H54 (cell line): Measurements from ENCODE around the gene SNX32.

Experiments used
- DNase-seq: peaks from one replicate; pipeline ENCODE4 v3.0.0; 2011; ENCODE audit warnings: low spot score, mixed read lengths; ENCODE audit not compliant: insufficient read length
- FAIRE-seq: peaks from 3 replicates; lab custom pipeline; 2011; peaks lifted over from hg19 to GRCh38; lab: Jason Lieb, UNC
- POLR2A ChIP-seq: IDR thresholded peaks from 2 replicates; pipeline ENCODE4 v1.6.1; 2011; ENCODE audit warnings: low read depth, mild to moderate bottlenecking, low read length

SNX32 gene

GRCh38 chr11:65883058-65883761 is 49.4 kb downstream of the SNX32 start:
- no peak for DNase-seq
- FAIRE-seq = no peak
- no peak for TF ChIP-seq POLR2A

DNA sequence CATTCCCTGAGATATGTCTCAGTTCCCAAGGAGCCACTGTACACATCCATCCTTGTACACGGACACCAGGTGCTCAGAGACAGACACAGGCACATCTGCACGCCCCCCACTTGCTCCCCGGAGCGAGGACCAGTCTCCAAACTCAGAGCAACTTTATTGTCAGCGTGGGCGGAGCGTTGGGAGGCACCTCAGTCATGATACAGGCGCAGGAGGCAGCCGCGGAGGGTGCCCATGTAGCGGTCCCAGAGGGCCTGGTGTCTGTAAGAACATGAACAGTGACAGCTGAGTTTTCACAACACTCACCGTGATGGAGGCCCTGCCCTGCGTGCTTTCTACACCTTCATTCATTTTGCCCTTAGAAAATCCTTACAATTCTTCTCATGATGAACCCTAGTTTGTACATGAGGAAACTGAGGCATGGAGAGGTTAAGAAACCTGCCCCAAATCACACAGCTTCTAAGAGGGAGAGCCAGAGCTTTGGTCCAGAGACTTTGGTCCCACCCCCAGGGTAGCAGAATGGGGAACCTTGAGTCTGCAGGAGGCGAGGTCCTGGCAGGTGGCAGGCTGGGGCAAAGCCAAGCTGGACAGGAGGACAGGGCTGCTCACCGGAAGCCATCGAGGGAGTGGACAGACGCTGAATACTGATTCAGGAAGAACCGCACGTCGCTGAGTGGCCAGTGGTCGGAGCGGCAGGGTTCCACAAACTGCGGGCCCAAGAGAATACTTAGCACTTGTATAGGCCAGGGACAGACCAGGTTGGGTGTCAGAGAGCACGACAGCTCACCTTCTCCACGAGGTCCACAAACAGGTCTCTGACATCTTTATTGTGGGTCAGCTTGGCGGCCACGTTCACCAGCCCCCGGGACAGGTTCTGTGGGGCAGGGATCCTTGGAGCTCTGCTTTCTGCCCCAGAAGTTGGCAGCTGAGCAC is 50.3 kb downstream of the SNX32 start:
- no peak for TF ChIP-seq POLR2A
- FAIRE-seq = no peak
- DNase-seq = no peak

DNA sequence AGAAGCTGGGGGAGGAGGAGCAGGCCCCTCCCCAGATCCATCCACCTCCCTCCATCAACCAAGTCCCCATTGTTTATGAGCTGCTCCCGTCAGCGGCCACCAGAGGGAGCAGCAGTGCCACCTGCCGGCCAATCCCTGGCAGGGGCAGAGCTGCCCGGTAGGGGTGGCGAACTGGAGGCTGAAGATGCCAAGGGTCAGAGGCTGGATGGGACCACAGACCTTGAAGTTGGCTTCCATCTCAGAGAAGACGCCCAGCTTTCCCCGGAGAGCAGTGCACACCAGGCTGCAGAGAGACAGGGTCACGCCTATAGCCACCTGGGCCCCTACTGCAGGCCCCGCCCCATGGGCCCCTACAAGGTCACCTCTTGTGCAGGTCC is 50.9 kb downstream of the SNX32 start:
- FAIRE-seq (no peak), DNase-seq (peak; percentile 77)
- no peak for TF ChIP-seq POLR2A

DNA sequence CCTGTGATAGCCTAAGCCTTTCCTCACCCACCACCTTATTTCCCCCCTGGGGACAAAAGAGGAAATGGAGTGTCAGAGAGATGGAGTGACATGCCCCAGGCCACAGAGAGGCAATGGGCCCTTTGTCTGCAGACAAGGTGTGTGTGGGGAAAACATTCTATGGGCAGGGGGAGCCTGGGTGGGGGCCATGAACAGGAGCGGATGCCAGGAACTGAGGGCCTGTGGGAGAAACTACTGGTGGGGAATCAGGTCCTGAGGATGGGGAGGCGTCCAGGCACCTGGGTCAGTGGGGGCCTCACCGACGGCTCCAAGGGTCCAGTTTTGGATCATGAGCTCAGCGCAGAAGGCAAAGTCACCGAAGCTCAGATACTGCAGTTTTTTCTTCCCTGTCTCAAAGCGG is 51.5 kb downstream of the SNX32 start:
- FAIRE-seq = no peak
- no peak for DNase-seq
- no peak for TF ChIP-seq POLR2A

DNA sequence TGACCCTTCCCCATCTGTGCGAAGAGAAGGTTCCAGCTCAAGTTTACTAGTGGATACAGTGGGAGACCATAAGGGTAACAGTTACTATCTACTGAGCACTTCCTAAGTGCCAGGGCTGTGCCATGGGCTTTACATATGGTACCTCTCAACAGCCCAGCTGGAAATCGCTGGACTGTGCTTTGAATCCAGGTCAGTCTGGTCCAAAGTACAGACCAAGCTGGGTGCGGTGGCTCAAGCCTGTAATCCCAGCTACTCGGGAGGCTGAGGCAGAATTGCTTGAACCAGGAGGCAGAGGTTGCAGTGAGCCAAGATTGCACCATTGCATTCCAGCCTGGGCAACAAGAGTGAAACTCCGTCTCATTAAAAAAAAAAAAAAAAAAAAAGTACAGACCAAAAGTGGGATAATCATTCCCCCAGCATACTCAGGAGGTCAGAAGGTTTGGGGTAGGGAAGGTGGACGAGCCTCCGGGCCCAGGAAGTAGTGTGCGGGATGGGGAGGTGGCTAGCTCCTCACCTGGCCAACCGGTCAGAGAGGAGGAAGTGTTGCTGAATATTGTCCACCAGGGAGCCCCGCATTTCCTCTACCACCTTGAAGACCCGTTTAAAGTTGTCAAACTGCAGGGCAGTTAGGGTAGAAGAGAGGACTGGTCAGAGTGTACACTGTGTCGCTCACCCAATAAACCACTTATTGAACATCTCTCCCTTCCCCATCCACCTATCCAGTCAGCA is 52.2 kb downstream of the SNX32 start:
- FAIRE-seq (no peak), DNase-seq (no peak)
- no peak for TF ChIP-seq POLR2A

DNA sequence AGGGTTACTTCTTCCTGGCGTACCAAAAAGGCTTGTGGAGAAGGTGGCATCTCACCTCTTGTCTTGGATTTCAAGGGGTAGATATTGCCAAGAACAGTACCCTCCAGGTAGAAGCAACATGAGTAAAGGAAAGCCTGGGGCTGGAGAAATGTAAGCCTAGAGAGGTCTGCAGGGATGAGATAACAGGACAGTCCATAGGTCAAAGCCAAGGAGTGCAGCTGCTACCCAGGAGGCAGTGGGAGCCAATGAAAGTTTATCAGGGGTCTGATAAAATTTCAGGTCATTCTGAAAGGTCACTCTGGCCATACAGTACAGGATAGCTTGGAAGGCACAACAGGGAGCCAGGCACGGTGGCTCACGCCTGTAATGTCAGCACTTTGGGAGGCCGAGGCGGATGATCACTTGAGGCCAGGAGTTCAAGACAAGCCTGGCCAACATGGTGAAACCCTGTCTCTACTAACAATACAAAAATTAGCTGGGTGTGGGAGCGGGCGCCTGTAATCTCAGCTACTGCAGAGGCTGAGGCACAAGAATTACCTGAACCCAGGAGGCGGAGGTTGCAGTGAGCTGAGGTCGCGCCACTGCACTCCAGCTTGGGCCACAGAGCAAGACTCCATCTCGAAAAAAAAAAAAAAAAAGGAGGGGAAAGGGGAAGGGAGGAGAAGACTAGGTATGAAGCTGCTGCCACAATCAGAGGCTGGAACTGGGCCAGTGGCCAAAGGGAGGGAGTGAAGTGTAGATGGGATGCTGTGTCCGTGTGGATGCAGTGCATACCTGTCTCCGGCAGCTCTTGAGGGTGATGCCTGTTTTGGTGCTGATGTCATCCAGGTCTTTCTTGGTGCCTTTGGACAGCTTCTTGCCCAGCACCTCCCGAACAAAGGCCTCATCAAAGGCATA is 53.3 kb downstream of the SNX32 start:
- no peak for TF ChIP-seq POLR2A
- FAIRE-seq (no peak), DNase-seq (no peak)

- no peak for TF ChIP-seq POLR2A
- DNase-seq (no peak), FAIRE-seq (no peak)
Measured at GRCh38 chr11:65887723-65888162, 54.0 kb downstream of the SNX32 start.

DNA sequence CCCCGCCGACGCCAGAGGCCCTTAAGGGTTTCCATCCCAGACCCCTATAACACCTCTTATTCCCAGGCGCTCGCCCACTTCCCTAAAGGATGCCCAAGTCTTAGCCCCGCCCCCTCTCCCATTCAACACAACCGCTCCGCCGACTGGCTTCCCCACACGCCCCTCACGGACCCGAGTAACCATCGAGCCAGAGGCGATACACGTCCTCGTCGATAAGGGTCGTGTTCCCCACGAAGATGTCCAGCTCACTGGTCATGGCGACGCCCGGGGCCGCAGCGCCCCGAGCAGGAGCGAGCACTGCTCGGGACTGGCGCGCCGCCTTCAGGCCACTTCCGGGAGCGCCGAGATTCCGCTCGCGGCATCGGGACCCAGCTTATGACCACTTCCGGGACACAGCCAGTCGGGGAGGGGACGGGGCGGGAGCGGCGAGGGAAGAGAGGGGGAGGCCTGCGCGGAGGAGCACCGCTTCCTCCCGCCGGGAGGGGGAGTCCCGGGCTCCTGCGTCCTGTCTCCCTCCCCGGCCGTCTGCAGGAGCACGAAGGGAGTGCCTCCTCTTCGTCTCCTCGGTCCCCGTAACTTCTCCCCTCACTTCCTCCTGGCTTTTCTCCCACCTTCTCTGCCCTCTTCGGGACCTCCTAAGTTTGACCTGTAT is 54.5 kb downstream of the SNX32 start, which contains the start of gene FIBP:
FIBP (minus strand) TSS at position 309 of the 652 bp plus-strand sequence; CDS start at position 256, 53 bp downstream.
- DNase-seq (peak; percentile 87), FAIRE-seq (no peak)
- TF ChIP-seq POLR2A = peak; percentile 69

- FAIRE-seq (no peak), DNase-seq (peak; percentile 71)
- TF ChIP-seq POLR2A = peak; percentile 97
Measured at GRCh38 chr11:65890324-65891218, 56.8 kb downstream of the SNX32 start, which contains the start of gene CCDC85B. CCDC85B (plus strand) TSS chr11:65890673; CDS start chr11:65890784, 111 bp downstream.

- no peak for FAIRE-seq
Measured at GRCh38 chr11:65891219-65892136, 57.7 kb downstream of the SNX32 start.

More at GRCh38 chr11:65891219-65892136, 57.7 kb downstream of the SNX32 start:
- TF ChIP-seq POLR2A = 0 out of 2 replicates have a peak, but pooled peaks have one; percentile 10
- DNase-seq = no peak
